ENCODE measurements around the gene SNX27.

- TF ChIP-seq CTCF (IDR thresholded peaks at IDR 0.05; ENCODE audit: low read depth, low read length) (no peak), POLR2A (IDR thresholded peaks at IDR 0.05; ENCODE audit: extremely low read depth, insufficient read length) (no peak), MAX (IDR thresholded peaks at IDR 0.05; ENCODE audit: low read depth, low read length) (no peak), MYC (IDR thresholded peaks at IDR 0.05; ENCODE audit: low read depth, low read length) (no peak)
These were observed 6.2 kb downstream of the SNX27 start for GRCh38 chr1:151618003-151618402.

Measured in NB4 (cell line).